Testis (tissue), 3 donors: ENCODE measurements around the gene MMP28. TPM values are rescaled to one million over a fixed set of nuclear protein-coding genes. Genes with fewer than 3 reads are reported as not detected.

Source experiments
- DNase-seq: peaks from one replicate; pipeline ENCODE4 v3.0.0-alpha.2; 2019
- H3K27ac ChIP-seq, 2 donors: fragments of 200-600 bp; sonication (generic); one replicate each; pipeline ENCODE4 v1.5.1; 2019
- H3K27me3 ChIP-seq: fragments of 200-600 bp; sonication (generic); one replicate; pipeline ENCODE4 v1.5.1; 2019
- H3K36me3 ChIP-seq: fragments of 200-600 bp; sonication (generic); one replicate; pipeline ENCODE4 v1.5.1; 2017; ENCODE audit warnings: low read depth; ENCODE audit errors: missing control alignments
- H3K4me1 ChIP-seq: fragments of 200-600 bp; sonication (generic); one replicate; pipeline ENCODE4 v1.5.1; 2019
- H3K4me3 ChIP-seq, 2 donors: fragments of 200-600 bp; sonication (generic); one replicate each; pipeline ENCODE4 v1.5.1; 2017 to 2019
- H3K9me3 ChIP-seq: fragments of 200-600 bp; sonication (generic); one replicate; pipeline ENCODE4 v1.5.1; 2017
- POLR2A ChIP-seq: fragments of 450-650 bp; IDR thresholded peaks from one replicate; pipeline ENCODE4 v1.6.1; 2017; ENCODE audit warnings: antibody characterized with exemption, mild to moderate bottlenecking, moderate library complexity
- WGBS, 2 donors: methylation state at CpG; one replicate each; pipeline ENCODE4 v1.1.5; 2018; 5-methylcytosine and 5-hydroxymethylcytosine counted together
- intact Hi-C: fragments of 100-400 bp; cut with DNase I; formaldehyde crosslinking; loops from one replicate; pipeline ENCODE4 v1.15.1; 2023; ENCODE audit warnings: low total_unique reads
- polyA plus RNA-seq: library from polyadenylated mRNA; stranded (reverse); fragments of 350-450 nt; fragmentation: Illumina TruSeq; extraction: RNeasy Lipid Tissue Mini Kit (QIAGEN cat#74804); gene quantifications from one replicate; pipeline ENCODE4 v1.2.3, GENCODE V29; 2014; ENCODE audit warnings: low read depth, low replicate concordance; ENCODE audit not compliant: insufficient read depth
- total RNA-seq, 2 donors: library from RNA; depleted of rRNA; stranded (reverse); fragments of >200 nt; gene quantifications; one replicate each; pipeline ENCODE4 v1.2.3, GENCODE V29; 2016
- TF ChIP-seq, protein P1 (sequence below), 3 experiments: fragments of 450-650 bp in 2 of 3; fragments of 200-600 bp in 1 of 3; sonication (generic) in 1 of 3; IDR thresholded peaks; one replicate each; pipeline ENCODE4 v1.5.1; 2016 to 2019; ENCODE audit warnings: antibody characterized with exemption in 3 of 3, mild to moderate bottlenecking in 2 of 3, moderate library complexity in 1 of 3

Gene MMP28
- total and polyA plus RNA-seq, 3 donors from 2014 or later = 78.3 to 237 (median 179) TPM

DNA sequence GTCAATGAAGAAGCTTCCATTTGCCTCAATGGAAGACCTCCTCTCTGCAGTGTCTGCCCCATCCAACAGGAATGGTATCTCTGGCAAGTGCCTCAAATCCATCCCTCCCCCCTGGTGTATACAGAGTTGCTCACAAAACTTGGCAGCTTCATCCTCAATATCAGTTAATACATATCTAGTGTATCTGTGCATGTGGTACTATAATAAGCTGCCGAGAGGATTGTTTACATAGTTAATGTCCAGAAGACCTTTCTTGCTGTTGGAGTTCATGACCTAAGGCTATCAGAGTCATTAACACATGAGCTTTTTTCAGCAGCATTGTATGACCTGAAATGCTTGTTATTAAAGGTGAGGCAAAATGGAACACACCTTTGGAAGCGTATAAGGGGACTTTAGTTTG lies 78.0 kb downstream of the MMP28 start:
- intact Hi-C loops = no loop called here
- H3K4me1 ChIP-seq = peaks cover 16% of the 10 kb centered on the region
- no peak overlapping the region for H3K27ac ChIP-seq
- H3K36me3 ChIP-seq = no peaks in the 10 kb centered on the region
- no peak for DNase-seq
- H3K4me3 ChIP-seq = no peak overlapping the region
- TF ChIP-seq, protein P1, sequence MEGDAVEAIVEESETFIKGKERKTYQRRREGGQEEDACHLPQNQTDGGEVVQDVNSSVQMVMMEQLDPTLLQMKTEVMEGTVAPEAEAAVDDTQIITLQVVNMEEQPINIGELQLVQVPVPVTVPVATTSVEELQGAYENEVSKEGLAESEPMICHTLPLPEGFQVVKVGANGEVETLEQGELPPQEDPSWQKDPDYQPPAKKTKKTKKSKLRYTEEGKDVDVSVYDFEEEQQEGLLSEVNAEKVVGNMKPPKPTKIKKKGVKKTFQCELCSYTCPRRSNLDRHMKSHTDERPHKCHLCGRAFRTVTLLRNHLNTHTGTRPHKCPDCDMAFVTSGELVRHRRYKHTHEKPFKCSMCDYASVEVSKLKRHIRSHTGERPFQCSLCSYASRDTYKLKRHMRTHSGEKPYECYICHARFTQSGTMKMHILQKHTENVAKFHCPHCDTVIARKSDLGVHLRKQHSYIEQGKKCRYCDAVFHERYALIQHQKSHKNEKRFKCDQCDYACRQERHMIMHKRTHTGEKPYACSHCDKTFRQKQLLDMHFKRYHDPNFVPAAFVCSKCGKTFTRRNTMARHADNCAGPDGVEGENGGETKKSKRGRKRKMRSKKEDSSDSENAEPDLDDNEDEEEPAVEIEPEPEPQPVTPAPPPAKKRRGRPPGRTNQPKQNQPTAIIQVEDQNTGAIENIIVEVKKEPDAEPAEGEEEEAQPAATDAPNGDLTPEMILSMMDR (IDR thresholded peaks at IDR 0.05) = no peak
- TF ChIP-seq POLR2A = no peak
- no peaks in the 10 kb centered on the region for H3K27me3 ChIP-seq
- WGBS, 2 donors = 67 to 69% methylated on average over 2 of the region's 2 CpGs
- no peaks in the 10 kb centered on the region for H3K9me3 ChIP-seq

DNA sequence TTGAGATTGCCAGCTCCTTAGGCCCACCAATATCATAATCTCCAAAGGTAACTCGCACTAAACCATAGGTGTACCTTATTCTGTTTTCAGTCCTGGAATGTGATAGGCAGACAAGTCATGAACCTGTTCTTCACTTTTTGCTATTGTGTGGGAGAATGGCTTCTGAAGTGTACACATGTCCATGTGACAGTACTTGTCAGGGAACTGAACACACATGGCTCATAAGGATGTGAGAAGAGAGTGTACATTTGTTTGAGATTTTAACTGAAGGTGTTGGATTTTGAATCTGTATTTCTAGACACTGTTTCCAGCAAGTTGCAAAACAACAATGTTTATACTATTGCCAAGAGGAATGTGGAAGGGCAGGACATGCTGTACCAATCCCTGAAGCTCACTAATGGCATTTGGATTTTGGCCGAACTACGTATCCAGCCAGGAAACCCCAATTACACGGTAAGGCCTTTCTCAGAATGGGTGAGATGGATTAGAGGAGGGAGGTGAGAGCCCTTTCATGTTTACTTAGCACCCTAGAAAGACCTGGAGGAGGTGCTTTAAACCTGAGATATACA lies 78.5 kb downstream of the MMP28 start:
- DNase-seq = peak; percentile 40
- Histone ChIP-seq H3K4me1 (peaks cover 16% of the 10 kb centered on the region), H3K9me3 (no peaks in the 10 kb centered on the region), H3K36me3 (no peaks in the 10 kb centered on the region), H3K27ac (peak overlapping the region in 1 of 2 donors; percentile 12), H3K27me3 (no peaks in the 10 kb centered on the region), H3K4me3 (no peak overlapping the region)
- TF ChIP-seq, protein P1 (IDR thresholded peaks at IDR 0.05) = no peak
- no peak for TF ChIP-seq POLR2A
- 51 to 64% methylated on average over 4 of the region's 4 CpGs for WGBS, 2 donors
- intact Hi-C loops = no loop called here

DNA sequence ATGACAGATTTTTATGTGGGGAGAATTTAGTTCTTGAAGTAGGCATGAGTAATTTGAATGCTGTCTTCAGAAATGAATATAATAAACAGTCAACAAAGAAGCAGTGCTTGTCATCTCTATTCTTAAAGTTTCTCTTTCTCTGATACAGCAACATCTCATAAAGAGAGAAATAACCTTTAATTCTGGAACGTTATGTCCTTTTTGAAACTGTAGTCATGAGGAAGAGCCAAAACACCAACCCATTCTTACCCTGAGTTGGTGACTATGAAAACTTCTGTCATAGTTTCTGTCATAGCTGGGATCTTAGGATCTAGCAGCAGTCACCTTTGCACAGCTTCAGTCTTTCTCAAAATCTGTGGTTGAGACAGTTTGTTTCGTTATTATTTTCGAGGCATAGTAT lies 79.3 kb downstream of the MMP28 start:
- no peaks in the 10 kb centered on the region for H3K9me3 ChIP-seq
- peak overlapping the region in 1 of 2 donors; percentile 12 for H3K27ac ChIP-seq
- H3K4me3 ChIP-seq = no peak overlapping the region
- WGBS, 2 donors = 62 to 66% methylated on average over 3 of the region's 3 CpGs
- intact Hi-C loops = no loop called here
- DNase-seq = no peak
- H3K4me1 ChIP-seq = peaks cover 20% of the 10 kb centered on the region
- H3K36me3 ChIP-seq = no peaks in the 10 kb centered on the region
- no peaks in the 10 kb centered on the region for H3K27me3 ChIP-seq
- TF ChIP-seq, protein P1 (IDR thresholded peaks at IDR 0.05) = no peak
- no peak for TF ChIP-seq POLR2A

Other genes with a start within 250 kb of the MMP28 start
- under 1 TPM; 0.37 to 0.55 TPM for gene SLFN14, start 234.8 kb downstream of the MMP28 start, total RNA-seq
- 0.30 TPM for gene SLFN14, start 234.8 kb downstream of the MMP28 start, polyA plus RNA-seq
- 10 to 100 TPM; 13.6 to 17.3 TPM for gene PEX12, start 217.1 kb downstream of the MMP28 start, total RNA-seq
- 15.1 TPM for gene PEX12, start 217.1 kb downstream of the MMP28 start, polyA plus RNA-seq
- 100 to 1,000 TPM; 132 to 147 TPM for gene AP2B1, start 208.3 kb downstream of the MMP28 start, total RNA-seq
- 310 TPM for gene AP2B1, start 208.3 kb downstream of the MMP28 start, polyA plus RNA-seq
- gene RASL10B, start 64.0 kb downstream of the MMP28 start, total RNA-seq = 1 to 10 TPM; 2.5 to 4.8 TPM
- gene RASL10B, start 64.0 kb downstream of the MMP28 start, polyA plus RNA-seq = 3.8 TPM
- gene GAS2L2, start 42.4 kb downstream of the MMP28 start, total RNA-seq = under 1 TPM; 0.31 to 0.71 TPM
- 0.62 TPM for gene GAS2L2, start 42.4 kb downstream of the MMP28 start, polyA plus RNA-seq
- 100 to 1,000 TPM in 1 of 2 donors, 10 to 100 TPM in 1; 48.8 to 102 TPM for gene C17orf50, start 34.8 kb downstream of the MMP28 start, total RNA-seq
- gene C17orf50, start 34.8 kb downstream of the MMP28 start, polyA plus RNA-seq = 154 TPM
- 100 to 1,000 TPM; 133 to 160 TPM for gene TAF15, start 13.8 kb upstream of the MMP28 start, total RNA-seq
- 185 TPM for gene TAF15, start 13.8 kb upstream of the MMP28 start, polyA plus RNA-seq
- gene HEATR9, start 73.2 kb upstream of the MMP28 start, total RNA-seq = 1 to 10 TPM; 6.1 to 7.8 TPM
- gene HEATR9, start 73.2 kb upstream of the MMP28 start, polyA plus RNA-seq = 28.3 TPM
- under 1 TPM in 1 of 2 donors, not detected in 1; 0.87 TPM for gene CCL5, start 84.7 kb upstream of the MMP28 start, total RNA-seq
- gene CCL5, start 84.7 kb upstream of the MMP28 start, polyA plus RNA-seq = 16.2 TPM
- 10 to 100 TPM in 1 of 2 donors, 1 to 10 TPM in 1; 9.6 to 18.6 TPM for gene RDM1, start 135.1 kb upstream of the MMP28 start, total RNA-seq
- 19.3 TPM for gene RDM1, start 135.1 kb upstream of the MMP28 start, polyA plus RNA-seq
- 10 to 100 TPM; 22.9 to 38.7 TPM for gene LYZL6, start 148.1 kb upstream of the MMP28 start, total RNA-seq
- gene LYZL6, start 148.1 kb upstream of the MMP28 start, polyA plus RNA-seq = 82.6 TPM
- under 1 TPM in 1 of 2 donors, not detected in 1; 0.24 TPM for gene CCL16, start 185.9 kb upstream of the MMP28 start, total RNA-seq
- not detected for gene CCL16, start 185.9 kb upstream of the MMP28 start, polyA plus RNA-seq
- gene CCL14, start 191.1 kb upstream of the MMP28 start, total RNA-seq = 10 to 100 TPM; 11.4 to 12.3 TPM
- 57.5 TPM for gene CCL14, start 191.1 kb upstream of the MMP28 start, polyA plus RNA-seq
- under 1 TPM in 1 of 2 donors, not detected in 1; 0.87 TPM for gene CCL15, start 205.9 kb upstream of the MMP28 start, total RNA-seq
- gene CCL15, start 205.9 kb upstream of the MMP28 start, polyA plus RNA-seq = not detected
- gene CCL23, start 222.3 kb upstream of the MMP28 start, total RNA-seq = 1 to 10 TPM in 1 of 2 donors, not detected in 1; 1.2 TPM
- gene CCL23, start 222.3 kb upstream of the MMP28 start, polyA plus RNA-seq = 1.3 TPM